Type B pancreatic cell (in vitro differentiated cells): ENCODE data around the gene MTRFR. TPM values are rescaled to one million over a fixed set of nuclear protein-coding genes. Genes with fewer than 3 reads are reported as not detected.

Source experiments
- DNase-seq: peaks from one replicate; pipeline ENCODE4 v3.0.0; 2021; ENCODE audit warnings: mixed read lengths; ENCODE audit not compliant: unreplicated experiment; ENCODE audit errors: extremely low spot score
- H3K27ac Mint-ChIP-seq: 2 replicates; pipeline ENCODE4 v1.8.0; 2021; ENCODE audit warnings: mild to moderate bottlenecking, mixed read lengths
- H3K27me3 Mint-ChIP-seq: 2 replicates; pipeline ENCODE4 v1.8.0; 2021; ENCODE audit warnings: mixed read lengths
- H3K36me3 Mint-ChIP-seq: 2 replicates; pipeline ENCODE4 v1.8.0; 2021; ENCODE audit warnings: mixed read lengths
- H3K4me1 Mint-ChIP-seq: one replicate; pipeline ENCODE4 v1.8.0; 2021; ENCODE audit warnings: mixed read lengths; ENCODE audit not compliant: unreplicated experiment
- H3K4me3 Mint-ChIP-seq: 2 replicates; pipeline ENCODE4 v1.8.0; 2021; ENCODE audit warnings: mild to moderate bottlenecking, mixed read lengths
- H3K9me3 Mint-ChIP-seq: 2 replicates; pipeline ENCODE4 v1.8.0; 2021; ENCODE audit warnings: mixed read lengths
- total RNA-seq: library from RNA; stranded (reverse); gene quantifications from 2 replicates; pipeline ENCODE4 v1.2.1, GENCODE V29; 2021; ENCODE audit warnings: low replicate concordance
- TF ChIP-seq, protein P1 (sequence below): fragments of 200-600 bp; sonication (generic); conservative IDR thresholded peaks from 2 replicates; pipeline ENCODE4 v1.5.0; 2021; ENCODE audit warnings: antibody characterized with exemption, mild to moderate bottlenecking

MTRFR gene
- total RNA-seq, 1 donor from 2014 or later, result 17.2 TPM

DNA sequence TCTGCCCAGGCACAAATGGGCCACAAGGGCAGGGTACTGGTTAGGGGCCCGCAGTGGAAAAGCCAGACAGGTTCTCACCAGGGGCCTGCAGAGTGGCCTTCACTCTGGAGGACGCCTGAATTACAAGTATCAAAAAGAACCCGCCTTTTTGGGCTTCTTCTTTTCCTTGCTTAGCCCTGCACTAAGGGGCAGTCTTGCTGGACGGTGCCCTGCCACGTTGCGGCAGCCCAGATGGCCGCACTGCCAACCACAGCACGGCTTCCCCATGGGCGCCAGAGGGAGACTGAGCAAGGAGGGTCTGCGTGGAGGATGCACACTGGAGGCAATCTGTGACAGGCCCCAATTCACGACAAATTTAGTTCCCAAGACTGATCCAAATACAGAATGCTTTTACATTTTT is 56.7 kb downstream of the MTRFR start:
- H3K4me1 Mint-ChIP-seq, result no peaks in the 10 kb centered on the region
- peaks cover 7% of the 10 kb centered on the region for H3K36me3 Mint-ChIP-seq
- H3K27me3 Mint-ChIP-seq, result no peaks in the 10 kb centered on the region
- no peak overlapping the region for H3K27ac Mint-ChIP-seq
- no peak for DNase-seq
- H3K4me3 Mint-ChIP-seq, result no peak overlapping the region
- TF ChIP-seq, protein P1, sequence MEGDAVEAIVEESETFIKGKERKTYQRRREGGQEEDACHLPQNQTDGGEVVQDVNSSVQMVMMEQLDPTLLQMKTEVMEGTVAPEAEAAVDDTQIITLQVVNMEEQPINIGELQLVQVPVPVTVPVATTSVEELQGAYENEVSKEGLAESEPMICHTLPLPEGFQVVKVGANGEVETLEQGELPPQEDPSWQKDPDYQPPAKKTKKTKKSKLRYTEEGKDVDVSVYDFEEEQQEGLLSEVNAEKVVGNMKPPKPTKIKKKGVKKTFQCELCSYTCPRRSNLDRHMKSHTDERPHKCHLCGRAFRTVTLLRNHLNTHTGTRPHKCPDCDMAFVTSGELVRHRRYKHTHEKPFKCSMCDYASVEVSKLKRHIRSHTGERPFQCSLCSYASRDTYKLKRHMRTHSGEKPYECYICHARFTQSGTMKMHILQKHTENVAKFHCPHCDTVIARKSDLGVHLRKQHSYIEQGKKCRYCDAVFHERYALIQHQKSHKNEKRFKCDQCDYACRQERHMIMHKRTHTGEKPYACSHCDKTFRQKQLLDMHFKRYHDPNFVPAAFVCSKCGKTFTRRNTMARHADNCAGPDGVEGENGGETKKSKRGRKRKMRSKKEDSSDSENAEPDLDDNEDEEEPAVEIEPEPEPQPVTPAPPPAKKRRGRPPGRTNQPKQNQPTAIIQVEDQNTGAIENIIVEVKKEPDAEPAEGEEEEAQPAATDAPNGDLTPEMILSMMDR, result no peak
- H3K9me3 Mint-ChIP-seq, result no peaks in the 10 kb centered on the region

- no peak overlapping the region for H3K4me3 Mint-ChIP-seq
- H3K4me1 Mint-ChIP-seq, result no peaks in the 10 kb centered on the region
- TF ChIP-seq, protein P1, result no peak
- peaks cover 20% of the 10 kb centered on the region for H3K36me3 Mint-ChIP-seq
- DNase-seq, result no peak
- no peak overlapping the region for H3K27ac Mint-ChIP-seq
- H3K27me3 Mint-ChIP-seq, result no peaks in the 10 kb centered on the region
- no peaks in the 10 kb centered on the region for H3K9me3 Mint-ChIP-seq
Measured at GRCh38 chr12:123293178-123293760, 60.0 kb downstream of the MTRFR start.

DNA sequence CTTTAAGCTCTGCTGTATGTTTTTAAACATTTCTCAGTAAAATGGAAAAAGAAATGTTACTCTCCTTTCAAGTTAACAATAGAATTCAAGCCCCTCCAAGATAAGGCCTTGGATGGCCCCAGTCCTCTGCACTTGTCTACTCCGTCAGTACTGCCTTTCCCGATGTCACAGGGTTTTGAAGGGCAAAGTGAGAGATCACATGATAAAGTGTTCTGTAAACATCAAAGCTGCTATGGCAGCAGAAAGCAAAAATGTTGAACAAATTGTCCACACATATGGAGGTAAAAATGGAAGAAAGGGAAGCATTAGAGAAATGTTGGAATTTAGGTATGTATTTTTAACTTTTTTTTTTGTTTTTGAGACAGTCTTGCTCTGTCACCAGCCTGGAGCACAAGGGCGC is 71.9 kb downstream of the MTRFR start:
- no peaks in the 10 kb centered on the region for H3K4me1 Mint-ChIP-seq
- no peak overlapping the region for H3K27ac Mint-ChIP-seq
- TF ChIP-seq, protein P1, result no peak
- H3K27me3 Mint-ChIP-seq, result no peaks in the 10 kb centered on the region
- peaks cover 37% of the 10 kb centered on the region for H3K36me3 Mint-ChIP-seq
- DNase-seq, result no peak
- H3K4me3 Mint-ChIP-seq, result no peak overlapping the region
- H3K9me3 Mint-ChIP-seq, result no peaks in the 10 kb centered on the region

GRCh38 chr12:123306200-123306599 is 73.0 kb downstream of the MTRFR start:
- H3K4me3 Mint-ChIP-seq, result no peak overlapping the region
- H3K36me3 Mint-ChIP-seq, result peaks cover 39% of the 10 kb centered on the region
- DNase-seq, result no peak
- no peaks in the 10 kb centered on the region for H3K27me3 Mint-ChIP-seq
- H3K27ac Mint-ChIP-seq, result no peak overlapping the region
- H3K4me1 Mint-ChIP-seq, result no peaks in the 10 kb centered on the region
- H3K9me3 Mint-ChIP-seq, result no peaks in the 10 kb centered on the region
- TF ChIP-seq, protein P1, result no peak

Other genes with a start within 250 kb of the MTRFR start
- gene PITPNM2, start 82.3 kb upstream of the MTRFR start, total RNA-seq, result 6.8 and 8.6 TPM in 2 replicates
- gene MPHOSPH9, start 295 bp upstream of the MTRFR start, total RNA-seq, result 15.1 and 52.3 TPM in 2 replicates
- gene CDK2AP1, start 38.4 kb downstream of the MTRFR start, total RNA-seq, result 70.7 and 128 TPM in 2 replicates
- gene SBNO1, start 131.4 kb downstream of the MTRFR start, total RNA-seq, result 42.3 and 43.1 TPM in 2 replicates
- gene KMT5A, start 150.7 kb downstream of the MTRFR start, total RNA-seq, result 45.9 and 52.6 TPM in 2 replicates
- gene RILPL2, start 203.2 kb downstream of the MTRFR start, total RNA-seq, result 1.00 and 1.4 TPM in 2 replicates
- 22.1 and 22.9 TPM in 2 replicates for gene SNRNP35, start 224.7 kb downstream of the MTRFR start, total RNA-seq